ENCODE results near the gene PGLYRP1. TPM values are rescaled to one million over a fixed set of nuclear protein-coding genes. Genes with fewer than 3 reads are reported as not detected.

The PGLYRP1 gene
- total and polyA plus RNA-seq, 12 donors: 0.16 to 1.1 (median 0.81) TPM; not detected in 9

GRCh38 chr19:45973553-45974338, 49.1 kb downstream of the PGLYRP1 start, which contains the start of gene NOVA2:
Gene NOVA2, minus strand, starts transcription at chr19:45973865. Its CDS starts 514 bp downstream, at chr19:45973351.
- intact Hi-C loops (cut with DNase I): no loop called here
- H3K27me3 ChIP-seq: peaks cover 0 to 74% (median 59%) of the 10 kb centered on the region in 7 donors
- peak within 1 kb of the TSS; percentile 25 to 63 (median 52) for H3K4me3 ChIP-seq
- TF ChIP-seq, protein P1, sequence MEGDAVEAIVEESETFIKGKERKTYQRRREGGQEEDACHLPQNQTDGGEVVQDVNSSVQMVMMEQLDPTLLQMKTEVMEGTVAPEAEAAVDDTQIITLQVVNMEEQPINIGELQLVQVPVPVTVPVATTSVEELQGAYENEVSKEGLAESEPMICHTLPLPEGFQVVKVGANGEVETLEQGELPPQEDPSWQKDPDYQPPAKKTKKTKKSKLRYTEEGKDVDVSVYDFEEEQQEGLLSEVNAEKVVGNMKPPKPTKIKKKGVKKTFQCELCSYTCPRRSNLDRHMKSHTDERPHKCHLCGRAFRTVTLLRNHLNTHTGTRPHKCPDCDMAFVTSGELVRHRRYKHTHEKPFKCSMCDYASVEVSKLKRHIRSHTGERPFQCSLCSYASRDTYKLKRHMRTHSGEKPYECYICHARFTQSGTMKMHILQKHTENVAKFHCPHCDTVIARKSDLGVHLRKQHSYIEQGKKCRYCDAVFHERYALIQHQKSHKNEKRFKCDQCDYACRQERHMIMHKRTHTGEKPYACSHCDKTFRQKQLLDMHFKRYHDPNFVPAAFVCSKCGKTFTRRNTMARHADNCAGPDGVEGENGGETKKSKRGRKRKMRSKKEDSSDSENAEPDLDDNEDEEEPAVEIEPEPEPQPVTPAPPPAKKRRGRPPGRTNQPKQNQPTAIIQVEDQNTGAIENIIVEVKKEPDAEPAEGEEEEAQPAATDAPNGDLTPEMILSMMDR (IDR thresholded peaks at IDR 0.05): peak in 2 of 9 donors; percentile 6 to 14
- H3K36me3 ChIP-seq: peaks cover 0 to 2% (median 0%) of the 10 kb centered on the region in 9 donors
- ATAC-seq: peak; percentile 78 to 87 (median 82)
- 4% methylated on average over 34 to 55 of the region's 58 CpGs for WGBS, 2 donors
- H3K27ac ChIP-seq: peak within 1 kb of the TSS; percentile 58 to 93 (median 82)
- no peaks in the 10 kb centered on the region for H3K9me3 ChIP-seq
- peak; percentile 83 to 84 for DNase-seq
- H3K4me1 ChIP-seq: peaks cover 0 to 25% (median 12%) of the 10 kb centered on the region in 9 donors

- Histone ChIP-seq H3K36me3 (peaks cover 0 to 2% (median 0%) of the 10 kb centered on the region in 9 donors), H3K27ac (peak overlapping the region; percentile 58 to 93 (median 81)), H3K4me1 (peaks cover 0 to 25% (median 12%) of the 10 kb centered on the region in 9 donors), H3K9me3 (no peaks in the 10 kb centered on the region), H3K4me3 (peak overlapping the region; percentile 25 to 63 (median 52)), H3K27me3 (peaks cover 0 to 75% (median 59%) of the 10 kb centered on the region in 7 donors)
- TF ChIP-seq, protein P1 (IDR thresholded peaks at IDR 0.05): no peak
- ATAC-seq: no peak
- 1 to 2% methylated on average over 32 to 51 of the region's 54 CpGs for WGBS, 2 donors
- DNase-seq: no peak
- intact Hi-C loops (cut with DNase I): loop anchor here in 1 of 10 donors (1.0 kb wide), 1 partner anchor 17 kb away; no protein-coding TSS in a partner anchor
These were observed 49.8 kb downstream of the PGLYRP1 start for GRCh38 chr19:45972947-45973540.

DNA sequence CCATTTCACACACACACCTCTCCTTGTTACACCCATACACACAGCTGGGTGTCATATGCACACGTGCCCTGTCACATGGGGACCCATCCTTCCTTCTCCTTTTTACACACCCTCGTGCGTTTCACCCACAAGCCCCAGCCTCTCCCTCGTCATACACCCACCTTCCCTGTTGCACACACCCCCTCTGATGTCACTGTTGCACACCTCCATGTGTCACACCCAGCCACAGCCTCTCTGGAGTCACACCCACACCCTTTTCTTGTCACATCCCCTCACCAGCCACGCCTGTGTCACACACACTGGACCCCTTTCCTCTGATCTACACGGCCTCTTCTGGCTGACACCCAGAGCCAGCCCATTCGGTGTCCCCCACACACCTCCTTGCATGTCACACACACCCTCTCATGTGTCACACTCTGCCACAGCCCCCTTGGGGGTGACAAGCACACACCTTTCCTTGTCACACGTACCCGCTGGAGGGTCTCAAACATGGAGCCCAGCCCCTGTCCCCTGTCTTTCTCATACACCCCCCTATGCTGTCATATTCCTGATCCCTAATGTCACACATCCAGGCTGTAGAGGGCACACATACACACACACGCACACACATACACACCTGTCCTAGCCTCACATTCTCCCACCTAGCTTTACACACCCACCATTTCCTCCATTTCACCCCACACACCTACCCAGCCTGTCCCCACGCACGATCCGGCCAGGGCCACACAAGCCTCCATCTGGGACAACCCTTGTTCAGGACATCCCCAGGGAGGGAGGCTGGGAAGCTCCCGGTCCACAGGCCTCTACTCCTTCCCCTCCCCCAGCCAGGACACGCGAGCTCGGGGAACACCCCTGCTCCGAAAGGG, 50.5 kb downstream of the PGLYRP1 start:
- DNase-seq (peak in 1 of 2 donors; percentile 45), ATAC-seq (peak; percentile 13 to 83 (median 62))
- H3K4me1 ChIP-seq: peaks cover 0 to 25% (median 12%) of the 10 kb centered on the region in 9 donors
- WGBS, 2 donors: 15 to 21% methylated on average over 18 of the region's 18 CpGs
- peak overlapping the region; percentile 25 to 63 (median 52) for H3K4me3 ChIP-seq
- peaks cover 0 to 82% (median 59%) of the 10 kb centered on the region in 7 donors for H3K27me3 ChIP-seq
- peak overlapping the region; percentile 58 to 93 (median 81) for H3K27ac ChIP-seq
- peaks cover 0 to 2% (median 0%) of the 10 kb centered on the region in 9 donors for H3K36me3 ChIP-seq
- intact Hi-C loops (cut with DNase I): loop anchor here in 1 of 10 donors (1.0 kb wide), 1 partner anchor 16 kb away; no protein-coding TSS in a partner anchor
- TF ChIP-seq, protein P1 (IDR thresholded peaks at IDR 0.05): no peak
- no peaks in the 10 kb centered on the region for H3K9me3 ChIP-seq

Data from heart right ventricle (tissue), 16 donors.